ENCODE measurements around the gene RAD23A.

GRCh38 chr19:12975221-12975741 is 29.6 kb downstream of the RAD23A start:
- TF ChIP-seq YY1 (IDR thresholded peaks at IDR 0.05; ENCODE audit: insufficient read depth, insufficient read length): no peak
- no peak for TF ChIP-seq ZNF274 (IDR thresholded peaks at IDR 0.05; ENCODE audit: low read depth, low read length)
- no peak for TF ChIP-seq SUZ12 (IDR thresholded peaks at IDR 0.05; ENCODE audit: extremely low read depth, insufficient read depth, insufficient read length)
